Measurements from ENCODE around the gene HMGXB4.

The HMGXB4 gene

DNA sequence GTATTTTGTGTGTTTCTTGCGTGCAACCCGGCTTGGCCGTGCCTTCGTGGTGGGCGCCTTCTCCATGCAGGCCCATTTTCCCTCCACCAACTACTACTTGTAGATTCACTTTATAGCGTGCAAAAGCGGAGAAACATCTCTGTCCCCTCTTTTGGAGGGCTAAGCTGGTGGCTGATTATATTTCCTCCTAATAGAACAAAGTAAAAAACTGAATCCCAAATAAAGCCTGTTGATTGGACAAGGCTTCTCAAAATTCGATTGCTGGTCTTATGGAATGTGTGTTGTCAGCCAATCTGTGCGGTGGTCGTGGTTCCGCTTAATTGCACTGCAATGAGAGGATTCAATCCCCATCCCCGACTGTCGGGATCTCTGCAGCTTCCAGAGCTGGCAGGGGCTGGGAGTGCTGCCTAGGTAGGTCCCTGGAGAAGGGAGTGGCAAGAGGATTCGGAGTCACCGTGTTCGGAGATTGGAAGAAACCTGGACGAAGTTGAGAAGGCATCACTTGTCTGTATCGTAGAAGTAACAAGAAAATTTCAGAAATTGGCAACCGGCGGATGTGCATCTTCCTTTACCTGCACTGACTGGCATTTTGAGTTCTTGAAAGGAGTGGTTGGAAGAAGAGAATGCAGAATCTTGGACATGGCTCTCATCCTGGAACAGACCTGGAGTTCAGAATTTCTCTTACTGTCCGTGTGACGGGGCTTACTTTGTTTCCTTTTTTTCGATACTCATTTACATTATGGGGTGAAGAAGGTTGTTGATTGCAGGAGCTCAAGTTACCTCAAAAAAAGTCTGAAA lies 1.1 kb downstream of the HMGXB4 start:
- in situ Hi-C loops (cut with MboI; ENCODE audit: low sequenced_read_pairs), result no loop called here

DNA sequence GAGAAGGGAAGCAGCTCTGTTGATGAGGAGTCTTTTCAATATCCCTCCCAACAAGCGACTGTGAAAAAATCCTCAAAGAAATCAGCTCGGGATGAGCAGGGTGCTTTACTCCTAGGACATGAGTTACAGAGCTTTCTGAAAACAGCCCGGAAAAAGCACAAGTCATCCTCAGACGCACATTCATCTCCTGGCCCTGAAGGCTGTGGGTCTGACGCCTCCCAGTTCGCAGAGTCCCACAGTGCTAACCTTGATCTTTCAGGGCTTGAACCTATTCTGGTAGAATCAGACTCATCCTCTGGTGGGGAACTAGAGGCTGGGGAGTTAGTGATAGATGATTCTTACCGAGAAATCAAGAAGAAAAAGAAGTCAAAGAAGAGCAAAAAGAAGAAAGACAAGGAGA lies 7.7 kb downstream of the HMGXB4 start:
- in situ Hi-C loops (cut with MboI; ENCODE audit: low sequenced_read_pairs), result no loop called here

DNA sequence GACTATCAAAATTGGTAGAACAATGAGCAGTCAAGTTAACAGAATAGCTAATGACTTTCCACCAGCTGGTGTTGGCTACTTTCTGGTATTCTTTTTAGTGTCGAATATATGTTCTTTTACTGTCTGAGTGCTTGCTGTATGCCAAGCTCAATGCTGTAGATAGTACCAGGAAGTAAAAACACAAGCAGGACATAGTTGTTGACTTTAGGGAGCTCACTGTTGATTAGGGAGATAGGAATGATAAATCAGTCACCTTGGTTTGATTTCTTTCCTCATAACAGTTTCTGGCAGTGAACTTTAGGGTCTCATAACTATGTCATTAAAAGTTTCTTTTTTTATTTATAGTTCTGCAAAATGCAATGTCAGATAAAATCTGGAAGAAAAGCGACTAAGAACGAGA lies 9.0 kb downstream of the HMGXB4 start:
- in situ Hi-C loops (cut with MboI; ENCODE audit: low sequenced_read_pairs), result no loop called here

DNA sequence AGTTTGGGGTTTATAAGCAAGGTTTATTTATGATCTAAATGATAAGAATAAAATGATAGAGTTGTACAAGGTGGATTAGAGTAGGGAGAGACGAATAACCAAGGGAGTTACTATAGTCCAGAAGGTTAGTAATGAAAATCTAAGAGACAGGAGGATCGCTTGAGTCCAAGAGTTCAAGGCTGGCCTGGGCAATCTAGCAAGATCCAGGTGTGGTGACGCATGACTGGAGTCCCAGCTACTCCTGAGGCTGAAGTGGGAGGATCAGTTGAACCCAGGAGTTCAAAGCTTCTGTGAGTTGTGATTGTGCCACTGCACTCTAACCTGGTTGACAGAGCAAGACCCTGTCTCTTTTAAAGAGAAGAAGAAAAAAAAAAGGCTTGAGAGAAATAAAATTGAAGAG lies 12.3 kb downstream of the HMGXB4 start:
- in situ Hi-C loops (cut with MboI; ENCODE audit: low sequenced_read_pairs), result no loop called here

DNA sequence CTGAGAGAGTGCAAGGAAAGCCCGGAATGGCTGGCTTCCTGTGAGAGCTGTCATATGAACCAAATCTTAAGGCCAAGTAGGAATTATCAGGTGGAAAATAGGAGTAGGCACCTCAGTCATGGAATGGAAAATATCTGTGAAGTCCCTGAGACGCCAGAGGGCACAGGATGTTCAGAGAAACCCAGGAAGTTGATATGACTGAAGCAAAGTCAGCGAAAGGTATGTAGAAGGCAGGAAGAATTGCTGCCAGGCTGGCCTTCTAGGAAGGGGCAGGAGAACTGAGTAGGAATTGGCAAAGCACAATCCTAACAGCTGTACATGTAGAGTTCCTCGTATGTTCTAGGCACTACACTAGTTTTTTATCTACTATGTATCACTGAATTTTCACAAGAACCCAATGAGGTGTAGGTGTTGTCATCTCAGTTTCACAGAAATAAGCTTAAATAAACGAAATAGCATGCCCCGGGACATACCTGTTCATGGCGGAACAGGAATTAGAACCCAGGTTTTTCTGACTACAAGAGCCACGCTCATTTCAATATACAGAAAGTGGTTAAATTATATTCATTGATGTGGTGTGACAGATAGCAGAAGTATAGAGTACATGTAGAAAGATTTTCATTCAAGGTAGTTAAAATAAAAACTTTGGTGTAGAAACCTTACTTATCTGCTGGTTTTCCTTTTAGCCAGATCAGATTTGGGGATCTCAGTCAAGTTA lies 17.0 kb downstream of the HMGXB4 start:
- in situ Hi-C loops (cut with MboI; ENCODE audit: low sequenced_read_pairs), result no loop called here

DNA sequence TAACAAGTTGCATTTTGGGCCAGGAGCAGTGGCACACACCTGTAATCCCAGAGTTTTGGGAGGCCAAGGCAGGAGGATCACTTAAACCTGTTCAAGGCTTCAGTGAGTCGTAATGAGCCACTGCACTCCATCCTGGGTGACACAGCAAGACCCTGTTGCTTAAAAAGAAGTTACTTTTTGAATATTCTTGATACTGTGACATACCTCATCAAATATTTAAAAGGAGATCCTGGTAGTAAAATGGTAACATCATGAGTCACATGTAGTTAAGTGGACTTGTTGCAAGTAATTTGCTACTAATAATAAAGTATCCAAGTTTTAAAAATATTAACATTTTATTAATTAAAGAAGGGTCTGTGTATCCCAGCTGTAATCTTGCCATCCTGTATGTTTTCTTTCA lies 18.3 kb downstream of the HMGXB4 start:
- in situ Hi-C loops (cut with MboI; ENCODE audit: low sequenced_read_pairs), result no loop called here

DNA sequence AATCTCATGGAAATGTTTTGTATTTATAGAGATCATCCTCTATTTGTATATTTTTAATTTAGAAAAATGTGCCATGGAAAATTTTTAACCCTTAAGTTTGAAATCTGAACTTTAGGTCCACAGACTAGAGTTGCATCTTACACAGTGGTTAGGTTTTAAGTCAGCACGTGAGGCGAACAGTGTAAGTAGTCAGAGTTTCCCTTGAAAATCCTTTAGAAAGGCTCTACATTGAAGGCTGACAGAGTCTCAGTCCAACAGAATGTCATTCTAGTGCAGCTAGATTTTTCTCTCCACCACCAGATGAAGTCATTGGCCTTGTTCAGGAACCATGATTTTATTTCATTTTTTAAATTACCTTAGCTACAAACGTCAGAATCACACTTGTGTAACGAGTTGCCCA lies 18.7 kb downstream of the HMGXB4 start:
- in situ Hi-C loops (cut with MboI; ENCODE audit: low sequenced_read_pairs), result no loop called here

- in situ Hi-C loops (cut with MboI; ENCODE audit: low sequenced_read_pairs), result no loop called here
Measured at GRCh38 chr22:35288116-35288515, 30.8 kb downstream of the HMGXB4 start.

- in situ Hi-C loops (cut with MboI; ENCODE audit: low sequenced_read_pairs), result no loop called here
Measured at GRCh38 chr22:35292786-35293185, 35.5 kb downstream of the HMGXB4 start.

GRCh38 chr22:35296051-35296450 lies 38.8 kb downstream of the HMGXB4 start:
- in situ Hi-C loops (cut with MboI; ENCODE audit: low sequenced_read_pairs), result no loop called here

- in situ Hi-C loops (cut with MboI; ENCODE audit: low sequenced_read_pairs), result no loop called here
Measured at GRCh38 chr22:35299217-35299672, 42.0 kb downstream of the HMGXB4 start.

DNA sequence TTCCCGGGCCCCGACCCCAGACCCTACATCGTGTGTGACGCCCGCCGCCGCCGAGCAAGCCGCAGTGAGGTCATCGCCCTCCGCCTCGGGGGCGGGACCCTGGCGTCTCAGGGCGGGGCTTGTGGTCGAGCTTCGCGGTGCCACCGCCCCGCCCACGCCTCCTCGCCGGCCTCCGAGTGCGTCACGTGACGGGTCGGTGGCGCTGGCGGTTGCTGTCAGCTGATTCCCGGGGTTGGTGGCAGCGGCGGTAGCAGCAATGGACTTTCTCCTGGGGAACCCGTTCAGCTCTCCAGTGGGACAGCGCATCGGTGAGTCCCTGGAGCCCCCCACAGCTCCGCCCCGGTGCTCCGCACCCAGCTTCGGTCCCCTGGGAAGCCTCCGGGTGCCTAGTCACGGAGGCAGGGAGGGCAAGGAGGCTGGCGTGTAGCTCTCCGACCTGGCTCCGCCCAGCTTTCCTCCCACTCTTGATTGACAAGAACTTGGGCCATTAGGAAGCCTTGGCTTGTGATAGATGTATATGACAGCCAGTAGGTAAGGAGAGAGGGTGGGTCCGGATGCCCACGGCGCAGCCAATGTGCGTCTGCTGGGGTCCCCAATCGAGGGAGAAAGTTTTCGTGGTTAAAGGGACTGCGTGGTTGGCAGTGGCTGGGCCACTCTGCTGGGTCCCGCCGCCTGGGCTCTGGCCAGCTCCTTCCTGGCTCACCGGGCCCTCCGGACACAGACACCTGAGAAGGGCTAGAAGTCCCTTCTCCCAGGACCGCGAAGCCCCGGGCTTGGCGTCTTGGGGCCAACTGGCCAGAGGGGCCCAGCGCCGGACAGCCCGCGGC lies 42.6 kb downstream of the HMGXB4 start, which contains the start of gene TOM1:
Gene TOM1 (plus strand): TSS at position 222 of the 827 bp plus-strand sequence. CDS start 35 bp downstream, at position 257.
- in situ Hi-C loops (cut with MboI; ENCODE audit: low sequenced_read_pairs), result no loop called here

- in situ Hi-C loops (cut with MboI; ENCODE audit: low sequenced_read_pairs), result no loop called here
Measured at GRCh38 chr22:35301372-35301874, 44.1 kb downstream of the HMGXB4 start.

- in situ Hi-C loops (cut with MboI; ENCODE audit: low sequenced_read_pairs), result no loop called here
Measured at GRCh38 chr22:35303029-35303624, 45.8 kb downstream of the HMGXB4 start.

DNA sequence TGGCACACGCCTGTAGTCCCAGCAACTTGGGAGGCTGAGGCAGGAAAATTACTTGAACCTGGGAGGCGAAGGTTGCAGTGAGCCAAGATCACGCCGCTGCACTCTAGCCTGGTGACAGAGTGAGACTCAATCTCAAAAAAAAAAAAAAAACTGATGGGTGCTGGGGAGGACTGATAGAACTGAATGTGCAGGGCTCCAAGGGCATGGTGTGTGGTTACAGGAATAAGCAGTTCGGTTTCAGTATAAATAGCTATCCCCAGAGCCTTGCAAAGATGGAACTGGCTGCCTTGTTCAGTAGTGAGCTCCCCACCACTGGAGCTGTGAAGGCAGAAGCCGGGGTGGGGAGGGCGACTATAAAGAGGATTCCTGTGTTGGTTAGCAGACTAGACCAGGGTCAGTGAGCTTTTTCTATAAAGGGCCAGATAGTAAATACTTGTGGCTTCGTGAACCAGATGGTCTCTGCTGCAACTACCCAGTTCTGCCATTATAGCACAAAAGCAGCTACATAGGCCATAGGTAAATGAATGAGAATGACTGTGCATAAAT lies 48.3 kb downstream of the HMGXB4 start:
- in situ Hi-C loops (cut with MboI; ENCODE audit: low sequenced_read_pairs), result no loop called here

DNA sequence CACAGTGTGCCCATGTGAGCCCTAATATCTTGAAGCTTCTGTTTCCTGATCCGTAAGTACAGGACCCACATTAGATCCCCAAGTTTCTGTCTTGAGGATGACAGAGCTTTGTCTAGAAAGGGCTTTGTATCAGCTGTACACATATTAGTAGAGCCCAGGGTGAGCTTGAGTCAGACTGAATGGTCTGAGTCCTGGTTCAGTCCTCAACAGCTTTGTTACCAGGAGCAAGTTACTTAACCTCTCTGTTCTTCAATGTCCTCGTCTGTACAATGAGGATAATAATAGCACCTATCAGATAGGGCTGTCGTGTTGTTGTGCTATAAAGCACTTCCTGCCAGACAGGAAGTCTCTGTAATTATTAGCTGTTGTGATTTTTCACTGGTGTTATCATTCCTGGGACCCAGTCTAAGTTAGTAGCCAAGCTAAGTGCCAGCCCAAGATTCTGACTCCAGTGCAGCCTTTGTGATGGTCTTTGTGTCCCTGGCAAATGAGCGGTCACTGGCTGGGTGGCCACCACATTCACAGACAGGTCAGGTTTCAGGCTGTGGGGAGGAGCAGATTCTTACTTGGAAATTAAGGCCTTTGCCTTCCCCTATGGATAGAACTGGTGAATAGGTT lies 49.2 kb downstream of the HMGXB4 start:
- in situ Hi-C loops (cut with MboI; ENCODE audit: low sequenced_read_pairs), result no loop called here

DNA sequence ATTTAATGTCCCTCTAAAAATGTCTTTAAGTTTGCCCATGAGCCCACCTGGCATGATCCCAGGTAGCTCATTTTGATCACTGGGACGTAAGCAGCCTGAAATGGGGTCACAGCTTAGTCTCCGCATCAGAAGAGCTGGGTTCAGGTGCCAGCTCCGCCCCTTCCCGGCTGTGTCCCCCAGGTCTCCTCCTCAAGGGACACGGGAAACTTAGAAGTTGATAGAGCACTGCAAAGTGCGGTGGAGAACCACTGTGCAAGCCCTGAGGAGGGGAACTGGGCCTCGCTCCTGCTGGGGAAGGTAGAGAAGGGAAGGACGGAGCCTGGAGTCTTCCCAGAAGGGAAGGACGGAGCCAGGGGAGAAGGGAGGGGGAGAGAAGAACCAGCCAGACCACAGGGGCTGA lies 50.1 kb downstream of the HMGXB4 start:
- in situ Hi-C loops (cut with MboI; ENCODE audit: low sequenced_read_pairs), result no loop called here

DNA sequence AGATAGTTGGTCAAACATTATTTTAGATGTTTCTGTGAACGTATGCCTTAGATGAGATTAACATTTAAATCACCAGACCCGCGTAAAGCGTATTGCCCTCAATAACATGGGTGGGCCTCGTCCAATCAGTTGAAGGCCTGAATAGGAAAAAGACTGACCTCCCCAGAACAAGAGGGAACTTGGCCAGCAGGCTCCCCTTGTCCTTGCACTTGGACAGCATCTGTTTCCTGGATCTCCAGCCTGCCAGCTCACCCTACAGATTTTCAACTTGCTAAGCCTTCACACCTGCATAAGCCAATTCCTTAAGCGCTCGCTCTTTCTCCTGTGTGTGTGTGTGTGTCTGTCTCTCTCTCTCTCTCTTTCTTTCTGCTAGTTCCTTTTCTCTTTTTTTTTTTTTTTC lies 50.6 kb downstream of the HMGXB4 start:
- in situ Hi-C loops (cut with MboI; ENCODE audit: low sequenced_read_pairs), result no loop called here

- in situ Hi-C loops (cut with MboI; ENCODE audit: low sequenced_read_pairs), result no loop called here
Measured at GRCh38 chr22:35308480-35309021, 51.3 kb downstream of the HMGXB4 start.

All from HL-60/S4 treated with retinoic acid at 250 ng/mL for 4 days and 3 days (cell line).